ENCODE data around the gene ATP5F1E.
A peak's percentile ranks its signal among the peaks of the same experiment; 100 is the strongest.
"Not testable (repeated sequence)": the region's sequence is repeated elsewhere in the genome, so short reads cannot be mapped to it uniquely, and the experiment has no call there.

Gene ATP5F1E

GRCh38 chr20:59046862-59047261, 14.7 kb upstream of the ATP5F1E start:
- no peak overlapping the region for H3K4me3 ChIP-seq (ENCODE audit: low read depth, low read length)
- no peak for TF ChIP-seq CTCF (IDR thresholded peaks at IDR 0.05; ENCODE audit: low read depth, low read length, missing control alignments)
- no peak for DNase-seq (ENCODE audit: low read depth)
- in situ Hi-C loops (cut with HindIII; ENCODE audit: low sequenced_read_pairs): no loop called here

- in situ Hi-C loops (cut with HindIII; ENCODE audit: low sequenced_read_pairs): no loop called here
- TF ChIP-seq CTCF (IDR thresholded peaks at IDR 0.05; ENCODE audit: low read depth, low read length, missing control alignments): no peak
These were observed 12.7 kb upstream of the ATP5F1E start for GRCh38 chr20:59044796-59045195.

GRCh38 chr20:59044295-59044694, 12.2 kb upstream of the ATP5F1E start:
- no peak for TF ChIP-seq CTCF (IDR thresholded peaks at IDR 0.05; ENCODE audit: low read depth, low read length, missing control alignments)
- H3K4me3 ChIP-seq (ENCODE audit: low read depth, low read length): no peak overlapping the region
- in situ Hi-C loops (cut with HindIII; ENCODE audit: low sequenced_read_pairs): no loop called here
- no peak for DNase-seq (ENCODE audit: low read depth)

More at GRCh38 chr20:59044796-59045195, 12.7 kb upstream of the ATP5F1E start:
- DNase-seq (ENCODE audit: low read depth): no peak
- no peak overlapping the region for H3K4me3 ChIP-seq (ENCODE audit: low read depth, low read length)

- no peak for TF ChIP-seq CTCF (IDR thresholded peaks at IDR 0.05; ENCODE audit: low read depth, low read length, missing control alignments)
- H3K4me3 ChIP-seq (ENCODE audit: low read depth, low read length): no peak overlapping the region
- in situ Hi-C loops (cut with HindIII; ENCODE audit: low sequenced_read_pairs): no loop called here
- no peak for DNase-seq (ENCODE audit: low read depth)
These were observed 11.6 kb upstream of the ATP5F1E start for GRCh38 chr20:59043698-59044097.

- H3K4me3 ChIP-seq (ENCODE audit: low read depth, low read length): peak overlapping the region; percentile 78
- no peak for TF ChIP-seq CTCF (IDR thresholded peaks at IDR 0.05; ENCODE audit: low read depth, low read length, missing control alignments)
- DNase-seq (ENCODE audit: low read depth): no peak
- in situ Hi-C loops (cut with HindIII; ENCODE audit: low sequenced_read_pairs): no loop called here
These were observed 10.9 kb upstream of the ATP5F1E start for GRCh38 chr20:59042796-59043631.

GRCh38 chr20:59042151-59042795, 10.1 kb upstream of the ATP5F1E start, which contains the start of gene PRELID3B:
PRELID3B (minus strand) TSS chr20:59042786; CDS start chr20:59042730, 56 bp downstream.
- DNase-seq (ENCODE audit: low read depth): no peak
- in situ Hi-C loops (cut with HindIII; ENCODE audit: low sequenced_read_pairs): no loop called here
- TF ChIP-seq CTCF (IDR thresholded peaks at IDR 0.05; ENCODE audit: low read depth, low read length, missing control alignments): no peak
- peak within 1 kb of the TSS; percentile 78 for H3K4me3 ChIP-seq (ENCODE audit: low read depth, low read length)

GRCh38 chr20:59041487-59041886, 9.4 kb upstream of the ATP5F1E start:
- DNase-seq (ENCODE audit: low read depth); in situ Hi-C loops (cut with HindIII; ENCODE audit: low sequenced_read_pairs): not testable (repeated sequence)
- H3K4me3 ChIP-seq (ENCODE audit: low read depth, low read length): peak overlapping the region; percentile 78
